T follicular helper cell (primary cell): ENCODE results near the gene YWHAG.
"Not testable (repeated sequence)": the region's sequence is repeated elsewhere in the genome, so short reads cannot be mapped to it uniquely, and the experiment has no call there.

Experiments used
- DNase-seq: peaks from one replicate; pipeline ENCODE4 v3.0.0-alpha.2; 2020; ENCODE audit warnings: low read depth

The YWHAG gene

GRCh38 chr7:76318488-76319353, 40.1 kb downstream of the YWHAG start:
- peak; percentile 44 for DNase-seq

DNA sequence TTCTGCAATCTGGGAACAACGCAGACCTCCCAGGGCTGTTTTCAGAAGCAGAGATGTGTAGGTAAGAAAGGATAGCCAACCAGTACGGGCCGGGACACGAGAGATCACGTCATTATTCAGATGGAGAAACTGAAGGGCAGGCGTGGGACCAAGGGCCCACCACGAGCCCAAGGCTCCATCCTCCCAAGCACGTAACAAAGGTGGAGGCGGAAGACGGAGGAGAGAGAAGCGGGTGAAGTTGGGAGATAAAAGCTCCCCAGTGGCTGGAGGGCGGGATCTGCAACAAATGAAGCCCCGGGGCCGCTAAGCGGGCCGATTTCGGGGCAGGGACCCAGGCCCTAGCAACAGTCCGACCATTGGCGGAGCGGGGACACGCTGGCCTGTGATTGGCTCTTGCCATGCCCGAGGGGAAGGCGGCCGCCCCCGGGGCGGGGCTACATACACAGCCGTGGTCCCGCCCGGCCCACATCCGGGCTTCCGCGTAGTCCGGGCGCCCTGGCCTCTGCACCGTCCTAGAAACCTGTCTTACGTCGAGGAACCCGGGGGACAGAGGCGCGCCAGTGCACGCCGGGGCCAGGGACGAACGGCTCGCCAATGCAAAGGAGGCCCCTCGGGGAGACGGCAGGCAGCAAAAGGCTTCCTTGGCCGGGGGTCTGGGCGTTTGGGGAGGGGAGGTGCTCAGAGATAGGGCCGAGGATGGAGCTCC, 40.9 kb downstream of the YWHAG start:
- DNase-seq = peak; percentile 94

DNA sequence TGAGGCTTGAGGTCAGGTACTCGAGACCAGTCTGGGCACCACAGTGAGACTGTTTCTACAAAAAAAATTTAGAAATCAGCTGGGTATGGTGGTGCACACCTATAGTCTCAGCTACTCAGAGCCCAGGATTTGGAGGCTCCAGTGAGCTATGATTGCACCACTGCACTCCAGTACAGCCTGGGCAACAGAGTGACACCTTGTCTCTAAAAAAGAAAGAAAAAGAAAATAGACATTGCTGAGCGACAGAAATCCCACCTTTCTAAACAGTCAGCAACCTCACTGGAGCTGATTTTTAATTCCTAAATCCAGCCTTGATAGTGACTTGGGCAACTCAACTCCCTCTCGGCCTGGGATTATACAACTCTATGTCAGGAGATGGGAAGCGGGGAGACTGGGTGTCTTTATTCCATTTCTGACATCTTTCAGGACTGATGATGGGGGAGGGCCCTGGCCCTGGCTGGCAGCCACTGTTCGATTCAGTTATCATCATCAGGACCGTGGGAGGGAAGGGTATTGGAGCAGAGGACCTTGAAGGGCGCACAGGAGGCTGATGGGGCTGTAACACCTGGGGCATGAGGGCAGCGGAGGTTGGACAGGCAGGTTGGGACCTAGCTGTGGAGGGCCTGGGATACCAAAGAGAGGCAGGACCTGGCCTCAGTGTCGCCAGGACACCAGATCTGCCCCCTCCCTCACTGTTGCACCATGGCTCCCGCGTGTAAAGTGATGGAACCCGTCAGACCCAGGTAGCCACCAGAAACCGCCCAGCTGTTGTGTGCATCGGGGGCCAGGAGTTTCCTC, 41.6 kb downstream of the YWHAG start:
- DNase-seq = no peak

GRCh38 chr7:76315364-76315763, 43.4 kb downstream of the YWHAG start:
- DNase-seq = no peak

GRCh38 chr7:76314740-76315139, 44.1 kb downstream of the YWHAG start:
- not testable (repeated sequence) for DNase-seq

DNA sequence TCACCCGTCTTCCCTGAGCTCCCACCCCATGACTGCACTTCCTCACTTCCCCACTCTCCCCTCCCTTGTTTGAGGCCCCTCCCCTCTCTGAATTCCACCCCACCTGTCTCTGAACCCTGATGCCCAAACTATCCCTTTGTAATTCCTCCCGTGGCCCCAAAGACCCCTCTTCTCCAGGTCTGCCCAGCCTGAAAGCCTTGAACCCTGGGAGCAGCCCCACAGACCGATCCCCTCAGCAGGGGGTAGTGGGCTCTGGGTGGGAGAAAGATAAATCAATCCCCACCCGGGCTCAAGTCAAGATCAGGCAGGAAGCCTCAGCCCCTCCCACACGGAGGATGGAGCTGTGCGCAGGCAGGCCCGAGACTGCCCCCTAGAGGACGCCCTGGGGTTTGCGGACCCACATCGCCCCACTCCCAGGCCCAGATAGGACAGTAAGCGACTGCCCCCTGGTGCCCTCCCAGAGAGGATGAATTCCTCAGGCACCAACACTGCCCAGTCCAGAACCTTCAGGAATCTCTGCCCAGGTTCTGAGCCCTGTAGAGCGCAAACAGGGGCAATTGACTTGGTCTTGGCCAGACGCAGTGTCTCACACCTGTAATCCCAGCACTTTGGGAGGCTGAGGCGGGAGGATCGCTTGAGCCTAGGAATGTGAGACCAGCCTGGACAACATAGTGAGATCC, 44.6 kb downstream of the YWHAG start:
- DNase-seq = peak; percentile 93

- DNase-seq = not testable (repeated sequence)
Measured at GRCh38 chr7:76311838-76312237, 47.0 kb downstream of the YWHAG start.

DNA sequence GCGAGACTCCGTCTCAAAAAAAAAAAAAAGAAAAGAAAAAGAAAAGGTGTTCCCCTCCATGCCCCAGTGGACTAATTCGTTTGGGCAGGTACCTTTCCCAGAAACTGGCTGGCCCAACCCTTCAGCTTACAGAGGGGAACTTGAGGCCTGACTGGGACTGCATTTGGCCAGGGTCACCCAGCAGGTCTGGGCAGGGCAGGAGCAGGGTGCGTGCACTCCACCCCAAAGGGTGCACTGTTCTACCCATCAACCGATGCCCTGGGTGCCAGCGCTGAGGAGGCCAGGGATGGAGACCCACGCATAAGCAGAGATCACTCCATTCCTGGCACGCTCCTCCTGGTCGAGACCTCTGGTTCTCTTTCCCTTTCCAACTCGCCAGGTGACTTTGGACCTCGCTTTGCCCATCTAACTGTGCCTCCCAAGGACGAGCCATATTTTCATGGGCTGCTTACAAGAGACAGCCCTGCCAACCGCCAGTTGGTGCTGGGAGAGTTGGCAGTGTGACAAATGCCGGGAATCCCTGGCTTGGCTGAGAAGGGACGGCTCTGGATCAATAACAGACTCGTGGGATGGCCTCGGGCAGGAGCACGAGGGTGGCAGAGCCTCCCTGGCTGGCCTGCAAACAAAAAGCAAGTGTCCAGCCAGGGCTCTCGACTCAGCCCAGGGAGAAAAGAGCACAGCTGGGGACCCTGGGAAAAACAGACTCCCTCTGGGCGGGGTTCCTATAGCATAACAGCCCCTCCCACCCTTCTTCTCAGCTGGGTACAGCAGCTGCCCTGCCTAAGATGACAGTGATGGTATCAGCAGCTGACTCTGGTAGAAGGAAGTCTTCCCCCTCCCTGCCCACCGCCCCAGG, 48.5 kb downstream of the YWHAG start:
- DNase-seq = no peak

DNA sequence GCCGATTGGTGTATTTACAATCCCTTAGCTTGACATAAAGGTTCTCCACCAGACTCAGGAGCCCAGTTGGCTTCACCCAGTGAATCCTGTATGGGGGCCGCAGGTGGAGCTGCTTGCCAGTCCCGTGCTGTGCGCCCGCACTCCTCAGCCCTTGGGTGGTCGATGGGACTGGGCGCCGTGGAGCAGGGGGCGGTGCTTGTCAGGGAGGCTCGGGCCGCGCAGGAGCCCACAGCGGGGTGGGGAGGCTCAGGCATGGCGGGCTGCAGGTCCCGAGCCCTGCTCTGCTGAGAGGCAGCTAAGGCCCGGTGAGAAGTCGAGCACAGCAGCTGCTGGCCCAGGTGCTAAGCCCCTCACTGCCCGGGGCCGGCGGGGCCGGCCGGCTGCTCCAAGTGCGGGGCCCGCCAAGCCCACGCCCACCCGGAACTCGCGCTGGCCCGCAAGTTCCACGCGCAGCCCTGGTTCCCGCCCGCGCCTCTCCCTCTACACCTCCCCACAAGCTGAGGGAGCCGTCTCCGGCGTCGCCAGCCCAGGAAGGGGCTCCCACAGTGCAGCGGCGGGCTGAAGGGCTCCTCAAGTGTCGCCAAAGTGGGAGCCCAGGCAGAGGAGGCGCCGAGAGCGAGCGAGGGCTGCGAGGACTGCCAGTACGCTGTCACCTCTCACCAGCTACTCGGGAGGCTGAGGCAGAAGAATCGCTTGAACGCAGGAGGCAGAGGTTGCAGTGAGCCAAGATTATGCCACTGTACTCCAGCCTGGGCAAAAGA, 49.3 kb downstream of the YWHAG start:
- DNase-seq = not testable (repeated sequence)

- not testable (repeated sequence) for DNase-seq
Measured at GRCh38 chr7:76308874-76309273, 49.9 kb downstream of the YWHAG start.

- no peak for DNase-seq
Measured at GRCh38 chr7:76304888-76305375, 53.9 kb downstream of the YWHAG start.

DNA sequence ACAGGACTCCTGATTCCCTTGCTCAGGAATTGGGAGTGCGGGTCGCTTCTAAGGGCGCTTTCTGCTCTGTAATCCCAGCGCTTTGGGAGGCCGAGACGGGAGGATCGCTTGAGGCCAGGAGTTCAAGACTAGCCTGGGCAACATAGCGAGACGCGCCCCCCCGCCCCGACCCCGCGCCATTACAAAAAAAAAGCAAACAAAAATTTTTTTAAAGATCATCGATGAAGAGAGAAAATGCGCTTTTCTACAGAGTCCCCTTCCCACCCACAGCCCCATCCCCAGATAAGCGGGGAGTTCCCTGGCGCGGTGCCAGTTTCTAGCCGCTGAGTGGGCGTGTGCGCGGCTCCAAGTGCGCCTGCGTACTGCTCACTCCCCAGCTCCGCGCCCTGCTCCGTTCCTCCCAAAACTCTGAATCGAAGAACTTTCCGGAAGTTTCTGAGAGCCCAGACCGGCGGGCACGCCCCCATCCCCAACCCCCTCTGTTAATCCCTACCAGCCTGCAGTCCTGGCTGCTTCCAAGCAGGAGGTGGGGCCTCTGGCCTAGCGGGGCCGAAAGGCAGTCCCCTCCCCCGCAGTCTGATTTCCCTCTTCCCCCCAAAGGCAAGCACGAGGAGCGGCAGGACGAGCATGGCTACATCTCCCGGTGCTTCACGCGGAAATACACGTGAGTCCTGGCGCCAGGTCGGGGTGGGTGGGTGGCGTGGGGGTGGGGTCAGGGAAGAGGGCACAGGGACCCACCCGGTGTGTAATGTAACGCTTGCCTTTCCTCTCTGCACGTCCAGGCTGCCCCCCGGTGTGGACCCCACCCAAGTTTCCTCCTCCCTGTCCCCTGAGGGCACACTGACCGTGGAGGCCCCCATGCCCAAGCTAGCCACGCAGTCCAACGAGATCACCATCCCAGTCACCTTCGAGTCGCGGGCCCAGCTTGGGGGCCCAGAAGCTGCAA, 55.3 kb downstream of the YWHAG start:
- peak; percentile 76 for DNase-seq

GRCh38 chr7:76302347-76303201, 56.2 kb downstream of the YWHAG start, which contains the start of gene HSPB1:
Gene HSPB1 (plus strand): TSS chr7:76302673. CDS start chr7:76302713, 40 bp downstream.
- DNase-seq = peak; percentile 55

DNA sequence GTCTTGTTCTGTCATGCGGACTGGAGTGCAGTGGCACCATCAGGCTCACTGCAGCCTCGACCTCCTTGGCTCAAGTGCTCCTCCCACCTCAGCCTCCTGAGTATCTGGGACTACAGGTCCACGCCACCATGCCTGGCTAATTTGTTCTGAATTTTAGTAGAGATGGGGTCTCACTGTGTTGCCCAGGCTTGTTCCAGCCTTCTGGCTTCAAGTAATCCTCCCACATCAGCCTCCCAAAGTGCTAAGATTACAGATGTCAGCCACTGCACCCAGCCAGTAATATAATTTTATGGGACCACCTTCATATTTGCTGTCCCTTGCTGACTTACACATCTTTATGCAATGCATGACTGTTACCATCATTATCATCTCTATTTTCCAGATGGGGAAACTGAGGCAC, 57.8 kb downstream of the YWHAG start:
- no peak for DNase-seq

DNA sequence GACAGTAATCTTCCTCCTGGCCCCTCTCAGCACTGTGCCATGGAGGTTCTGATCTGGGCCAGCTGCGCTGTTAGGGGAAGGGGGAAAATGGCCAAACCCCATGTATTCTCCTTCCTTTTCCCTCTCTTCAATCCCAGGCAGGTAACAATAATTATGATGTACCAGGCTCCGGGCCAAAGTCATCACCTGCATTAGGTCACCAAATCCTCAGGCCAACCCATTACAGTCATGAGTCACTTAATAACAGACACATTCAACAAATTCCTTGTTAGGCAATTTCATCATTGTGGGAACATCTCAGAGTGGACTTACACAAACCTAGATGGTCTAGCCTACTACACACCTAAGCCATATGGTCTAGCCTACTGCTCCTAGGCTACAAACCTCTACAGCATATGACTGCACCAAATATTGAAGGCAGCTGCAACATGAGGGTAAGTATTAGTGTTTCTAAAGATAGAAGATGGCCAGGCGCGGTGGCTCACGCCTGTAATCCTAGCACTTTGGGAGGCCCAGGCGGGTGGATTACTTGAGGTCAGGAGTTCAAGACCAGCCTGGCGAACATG, 58.5 kb downstream of the YWHAG start:
- no peak for DNase-seq

DNA sequence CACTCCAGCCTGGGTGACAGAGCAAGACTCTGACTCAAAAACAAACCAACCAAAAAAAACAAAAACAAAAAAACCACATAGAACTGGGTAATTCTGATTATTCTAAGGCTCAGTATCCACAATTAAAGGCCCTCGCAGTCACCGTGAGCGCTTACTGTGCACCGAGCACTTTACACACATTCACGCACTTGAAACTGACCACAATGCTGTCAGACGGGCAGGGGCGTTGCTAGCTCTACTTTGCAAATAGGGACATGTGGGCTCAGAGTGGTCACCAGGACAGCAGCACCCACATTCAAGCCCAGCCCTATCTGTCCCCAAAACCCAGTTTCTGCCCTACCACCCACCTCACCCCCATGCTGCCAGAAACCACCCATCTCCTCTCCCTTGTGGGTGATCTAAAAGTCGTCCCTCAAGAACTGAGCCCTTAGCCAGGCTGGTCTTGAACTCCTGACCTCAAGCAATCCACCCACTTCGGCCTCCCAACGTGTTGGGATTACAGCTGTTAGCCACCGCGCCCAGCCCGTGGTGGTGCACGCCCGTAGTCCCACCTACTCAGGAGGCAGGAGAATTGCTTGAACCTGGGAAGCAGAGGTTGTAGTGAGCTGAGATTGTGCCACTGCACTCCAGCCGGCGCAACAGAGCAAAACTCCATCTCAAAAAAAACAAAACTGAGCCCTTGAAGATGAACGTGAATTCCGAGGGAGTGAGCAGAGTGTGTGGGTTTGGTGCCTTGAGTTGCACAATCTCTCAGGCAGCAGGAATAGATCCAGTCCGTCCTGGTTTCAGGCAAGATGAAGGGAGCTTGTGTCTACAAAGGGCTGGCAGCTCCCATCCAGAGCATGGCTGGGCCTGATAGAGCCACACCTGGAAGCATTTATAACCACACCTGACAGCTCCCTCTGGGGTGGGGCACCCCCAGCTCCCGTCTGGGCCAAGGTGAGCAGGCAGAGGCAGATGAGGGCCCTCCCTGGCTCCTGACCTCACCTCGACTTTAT, 61.7 kb downstream of the YWHAG start:
- no peak for DNase-seq
